ENCODE data around the gene PDE1A.

- TF ChIP-seq REST (IDR thresholded peaks at IDR 0.05; ENCODE audit: insufficient read depth in 1 of 2, low read depth in 2 of 2, low read length in 2 of 2) (no peak), POLR2AphosphoS5 (IDR thresholded peaks at IDR 0.05; ENCODE audit: low read depth, low read length) (no peak), SIN3A (IDR thresholded peaks at IDR 0.05; ENCODE audit: borderline replicate concordance, insufficient read depth, low read length) (no peak), TAF1 (IDR thresholded peaks at IDR 0.05; ENCODE audit: borderline replicate concordance, insufficient read depth, low read length) (no peak), FOXP2 (optimal IDR thresholded peaks at IDR 0.05; ENCODE audit: borderline replicate concordance, extremely low read depth, extremely low read length, insufficient read depth) (no peak)
Observed at GRCh38 chr2:182420669-182421068, 6.2 kb downstream of the PDE1A start.
